SK-N-SH (cell line): Measurements from ENCODE around the gene BAG3. TPM values are rescaled to one million over a fixed set of nuclear protein-coding genes. Genes with fewer than 3 reads are reported as not detected.

ENCODE experiments used
- CTCF ChIA-PET: fragments of 300-600, 350-600 bp; formaldehyde crosslinking; extraction: SDS; loops from one replicate; lab custom pipeline; 2021; lab: Yijun Ruan, JAX
- POLR2A ChIA-PET: fragments of 350-600 bp; sonication (Branson Sonifier 250); formaldehyde crosslinking; extraction: SDS; loops from one replicate; lab custom pipeline; 2020; ENCODE audit warnings: antibody characterized with exemption, inconsistent platforms; lab: Yijun Ruan, JAX
- DNase-seq: peaks from one replicate; pipeline ENCODE4 v3.0.0; 2012
- H2AFZ ChIP-seq: fragments of 200-600 bp; sonication (generic); 2 replicates; pipeline ENCODE4 v1.8.1; 2016; ENCODE audit warnings: antibody characterized with exemption, mild to moderate bottlenecking, low read depth
- H3F3A ChIP-seq: fragments of 200-600 bp; sonication (generic); replicated peaks from 2 replicates; pipeline ENCODE3; 2016; ENCODE audit warnings: antibody characterized with exemption, mild to moderate bottlenecking; ENCODE audit not compliant: insufficient read depth
- H3K27ac ChIP-seq, 2 experiments: fragments of 200-500 bp in 1 of 2; fragments of 200-600 bp in 1 of 2; sonication (Bioruptor generic) in 1 of 2; sonication (generic), shearing (Covaris generic) in 1 of 2; 2 replicates each; pipeline versions ENCODE4 v1.5.1 to v1.6.1; 2014 to 2016; ENCODE audit warnings: low read depth in 2 of 2, inconsistent platforms in 1 of 2, low read length in 1 of 2, mild to moderate bottlenecking in 1 of 2, mixed read lengths in 1 of 2
- H3K27me3 ChIP-seq: fragments of 200-600 bp; sonication (generic), shearing (Covaris generic); 2 replicates; pipeline ENCODE4 v1.6.1; 2016; ENCODE audit warnings: mixed run types; ENCODE audit not compliant: insufficient read depth
- H3K36me3 ChIP-seq, 2 experiments: fragments of 200-500 bp in 1 of 2; fragments of 200-600 bp in 1 of 2; sonication (Bioruptor generic) in 1 of 2; sonication (generic) in 1 of 2; replicated peaks in 1 of 2; 2 replicates each; pipeline versions ENCODE3 to v1.5.1; 2014 to 2016; ENCODE audit warnings: low read length in 1 of 2, mild to moderate bottlenecking in 1 of 2; ENCODE audit not compliant: insufficient read depth in 2 of 2, control insufficient read depth in 1 of 2
- H3K4me1 ChIP-seq, 2 experiments: fragments of 200-500 bp in 1 of 2; fragments of 200-600 bp in 1 of 2; sonication (Bioruptor generic) in 1 of 2; sonication (generic), shearing (Covaris generic) in 1 of 2; 2 replicates each; pipeline versions ENCODE4 v1.5.1 to v1.6.1; 2014 to 2016; ENCODE audit warnings: low read depth in 1 of 2, low read length in 1 of 2, mixed run types in 1 of 2; ENCODE audit not compliant: insufficient read depth in 2 of 2, control insufficient read depth in 1 of 2
- H3K4me2 ChIP-seq: fragments of 200-600 bp; sonication (generic), shearing (Covaris generic); 2 replicates; pipeline ENCODE4 v1.6.1; 2017; ENCODE audit warnings: mixed run types
- H3K4me3 ChIP-seq, 2 experiments: fragments of 200-500 bp in 1 of 2; fragments of 200-600 bp in 1 of 2; sonication (Bioruptor generic) in 1 of 2; sonication (generic), shearing (Covaris generic) in 1 of 2; 2 replicates each; pipeline versions ENCODE4 v1.5.1 to v1.8.1; 2014 to 2016; ENCODE audit warnings: low read depth in 2 of 2, inconsistent platforms in 1 of 2, low read length in 1 of 2, mild to moderate bottlenecking in 1 of 2, mixed read lengths in 1 of 2, moderate library complexity in 1 of 2
- H3K79me2 ChIP-seq: fragments of 200-600 bp; sonication (generic); 2 replicates; pipeline ENCODE4 v1.8.1; 2017; ENCODE audit warnings: mild to moderate bottlenecking; ENCODE audit not compliant: insufficient read depth
- H3K9ac ChIP-seq: fragments of 200-600 bp; sonication (generic); 2 replicates; pipeline ENCODE4 v1.6.1; 2017; ENCODE audit warnings: mixed run types
- H3K9me2 ChIP-seq: fragments of 200-600 bp; sonication (generic); 2 replicates; pipeline ENCODE4 v1.6.1; 2017; ENCODE audit warnings: mixed run types
- H3K9me3 ChIP-seq: fragments of 200-600 bp; sonication (generic); 2 replicates; pipeline ENCODE4 v1.6.1; 2017; ENCODE audit warnings: mixed run types, mild to moderate bottlenecking, moderate library complexity
- H4K20me1 ChIP-seq: fragments of 200-600 bp; sonication (generic); 2 replicates; pipeline ENCODE4 v1.6.1; 2017; ENCODE audit warnings: mild to moderate bottlenecking, mixed run types; ENCODE audit not compliant: insufficient read depth
- CHD2 ChIP-seq: fragments of 150-350 bp; IDR thresholded peaks from 2 replicates; pipeline ENCODE4 v1.6.1; 2018; ENCODE audit warnings: low read length; ENCODE audit not compliant: partially characterized antibody
- CTCF ChIP-seq: fragments of 200-600 bp; sonication (generic); IDR thresholded peaks from 2 replicates; pipeline ENCODE4 v1.6.1; 2017; ENCODE audit warnings: antibody characterized with exemption, mild to moderate bottlenecking, moderate library complexity
- ELF1 ChIP-seq: IDR thresholded peaks from 2 replicates; pipeline ENCODE4 v1.4.0; 2012
- EZH2phosphoT487 ChIP-seq: fragments of 200-600 bp; sonication (generic); IDR thresholded peaks from 2 replicates; pipeline ENCODE4 v1.6.1; 2017; ENCODE audit warnings: low read depth, mixed run types, mild to moderate bottlenecking, antibody characterized with exemption, moderate library complexity, borderline replicate concordance
- FOXM1 ChIP-seq: IDR thresholded peaks from 2 replicates; pipeline ENCODE4 v1.4.0; 2012; ENCODE audit warnings: low read depth, mild to moderate bottlenecking
- GABPA ChIP-seq: IDR thresholded peaks from 2 replicates; pipeline ENCODE4 v1.4.0; 2012; ENCODE audit warnings: low read depth, mild to moderate bottlenecking
- MAX ChIP-seq: IDR thresholded peaks from 2 replicates; pipeline ENCODE4 v1.4.0; 2012; ENCODE audit warnings: low read depth
- NRF1 ChIP-seq: IDR thresholded peaks from 2 replicates; pipeline ENCODE4 v1.6.1; 2012; ENCODE audit warnings: low read depth, mild to moderate bottlenecking, low read length
- RXRA ChIP-seq: IDR thresholded peaks from 2 replicates; pipeline ENCODE4 v1.4.0; 2012; ENCODE audit warnings: low read depth, mild to moderate bottlenecking, borderline replicate concordance
- TAF1 ChIP-seq: IDR thresholded peaks from 2 replicates; pipeline ENCODE4 v1.6.1; 2012; ENCODE audit warnings: low read depth, mild to moderate bottlenecking, low read length, moderate library complexity, borderline replicate concordance
- TCF12 ChIP-seq: IDR thresholded peaks from 2 replicates; pipeline ENCODE4 v1.4.0; 2012
- WGBS: methylation state at CpG from one replicate; pipeline ENCODE4 v1.1.6; 2017; ENCODE audit warnings: low lambda C conversion rate; 5-methylcytosine and 5-hydroxymethylcytosine counted together
- polyA plus RNA-seq, 3 experiments: library from polyadenylated mRNA; depleted of rRNA; stranded (reverse); fragments of >200 nt; gene quantifications; 2 replicates each; pipeline ENCODE4 v1.2.3, GENCODE V29; 2012

BAG3 gene
- polyA plus RNA-seq, 1 of the 3 experiments (the other 2 are of a cell fraction), result 9.2 TPM

- H3K4me2 ChIP-seq, result no peak overlapping the region
- H2AFZ ChIP-seq, result no peak overlapping the region
- H3K4me1 ChIP-seq, result no peaks in the 10 kb centered on the region
- TF ChIP-seq NRF1, result no peak
- no peak for TF ChIP-seq GABPA
- no peak for TF ChIP-seq TAF1
- no peak for TF ChIP-seq MAX
- TF ChIP-seq, all 33 proteins: peak for 0
- Histone ChIP-seq H3K79me2 (no peaks in the 10 kb centered on the region), H3K36me3 (no peaks in the 10 kb centered on the region), H3K27ac (no peak overlapping the region), H3K9me3 (no peaks in the 10 kb centered on the region), H3F3A (no peaks in the 10 kb centered on the region), H3K9ac (no peak overlapping the region), H4K20me1 (no peaks in the 10 kb centered on the region), H3K4me3 (no peak overlapping the region), H3K9me2 (no peaks in the 10 kb centered on the region), H3K27me3 (no peaks in the 10 kb centered on the region)
- WGBS, result 76% methylated on average over 3 of the region's 3 CpGs
- ChIA-PET POLR2A (no interaction called here), CTCF (interaction anchor here (0.9 to 1.2 kb wide), 2 partner anchors 22 to 46 kb away, joined by 3 read pairs; no protein-coding TSS in a partner anchor)
- DNase-seq, result no peak
Measured at GRCh38 chr10:119644994-119645393, 6.2 kb upstream of the BAG3 start.

GRCh38 chr10:119650062-119650461, 1.1 kb upstream of the BAG3 start:
- H2AFZ ChIP-seq, result no peak overlapping the region
- H3K79me2 ChIP-seq, result peaks cover 36% of the 10 kb centered on the region
- WGBS, result 100% methylated on average over 1 of the region's 1 CpG
- ChIA-PET POLR2A (no interaction called here), CTCF (interaction anchor here (1.0 to 2.1 kb wide), 3 partner anchors 18 to 209 kb away, joined by 3 to 9 read pairs (median 5); no protein-coding TSS in a partner anchor)
- H3K4me3 ChIP-seq, result peak overlapping the region in 1 of 2 experiments; percentile 72; a peak in 1 of 4 replicates
- H3K9ac ChIP-seq, result no peak overlapping the region
- peak overlapping the region in 1 of 2 experiments; percentile 95; a peak in 1 of 4 replicates for H3K27ac ChIP-seq
- peaks cover 13% of the 10 kb centered on the region for H3F3A ChIP-seq
- no peaks in the 10 kb centered on the region for H3K27me3 ChIP-seq
- TF ChIP-seq CHD2 (no peak), EZH2phosphoT487 (no peak), ELF1 (no peak), TCF12 (no peak), CTCF (no peak), FOXM1 (no peak), RXRA (no peak)
- peak overlapping the region; percentile 77 for H3K4me2 ChIP-seq
- no peaks in the 10 kb centered on the region for H3K9me2 ChIP-seq
- DNase-seq, result no peak
- H3K4me1 ChIP-seq, result peaks cover 6 to 20% of the 10 kb centered on the region in 2 experiments
- H3K9me3 ChIP-seq, result no peaks in the 10 kb centered on the region
- H4K20me1 ChIP-seq, result peaks cover 6% of the 10 kb centered on the region; the same call in 1 of the 2 replicates
- H3K36me3 ChIP-seq, result no peaks in the 10 kb centered on the region
